HG03378 (cell line): ENCODE measurements around the gene NHEJ1.
A peak's percentile ranks its signal among the peaks of the same experiment; 100 is the strongest.

Experiments used
- ATAC-seq: cut with Tn5 transposase; IDR thresholded peaks from one replicate; pipeline ENCODE4 v1.9.1; 2021; ENCODE audit warnings: mild to moderate bottlenecking, moderate library complexity; ENCODE audit not compliant: unreplicated experiment

NHEJ1 gene

DNA sequence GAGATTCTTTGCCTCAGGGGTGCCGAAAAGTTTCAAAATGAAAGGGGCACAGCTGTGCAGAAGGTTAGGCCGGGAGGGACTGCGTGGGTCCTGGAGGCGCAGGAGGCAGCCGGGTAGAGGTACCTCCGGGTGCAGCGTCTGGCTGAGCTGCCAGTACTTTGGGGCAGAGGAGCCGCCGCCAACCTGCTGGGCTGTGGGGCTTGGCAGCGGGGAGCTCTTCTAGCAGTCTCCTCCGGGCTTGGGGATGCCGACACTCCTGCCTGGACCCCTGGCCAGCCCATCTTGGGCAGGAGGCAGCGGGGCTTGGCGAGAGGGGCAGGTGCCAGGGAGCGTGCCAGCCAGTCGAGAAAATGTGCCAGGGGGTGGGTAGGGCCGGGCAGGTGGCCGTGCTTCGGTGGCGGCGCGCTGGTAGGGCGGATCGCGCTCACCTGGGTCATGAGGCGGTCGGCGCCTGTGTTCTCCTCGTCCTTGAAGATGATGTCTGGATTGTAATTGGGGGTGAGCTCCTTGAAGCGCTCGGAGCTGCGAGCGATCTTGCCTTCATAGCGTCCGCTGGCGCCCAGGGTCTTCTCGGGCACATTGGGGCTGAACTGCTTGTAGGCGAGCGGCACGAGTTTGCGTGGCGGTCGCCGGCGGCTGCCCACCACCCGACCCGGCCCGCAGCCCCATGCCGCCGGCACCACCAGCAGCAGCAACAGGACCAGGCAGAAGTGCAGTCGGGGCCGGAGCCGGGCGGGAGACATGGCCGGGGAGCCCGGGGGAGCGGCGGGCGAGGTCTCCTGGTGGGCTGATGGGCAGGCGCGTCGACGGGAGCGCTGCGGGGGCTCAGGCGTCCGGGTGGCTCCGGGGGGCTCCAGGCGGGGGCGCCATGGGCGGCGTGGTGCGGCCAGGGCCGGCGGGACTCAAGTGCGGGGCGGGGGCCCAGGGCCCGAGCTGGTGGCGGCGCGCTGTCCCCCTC lies 100.6 kb downstream of the NHEJ1 start:
- no peak for ATAC-seq

DNA sequence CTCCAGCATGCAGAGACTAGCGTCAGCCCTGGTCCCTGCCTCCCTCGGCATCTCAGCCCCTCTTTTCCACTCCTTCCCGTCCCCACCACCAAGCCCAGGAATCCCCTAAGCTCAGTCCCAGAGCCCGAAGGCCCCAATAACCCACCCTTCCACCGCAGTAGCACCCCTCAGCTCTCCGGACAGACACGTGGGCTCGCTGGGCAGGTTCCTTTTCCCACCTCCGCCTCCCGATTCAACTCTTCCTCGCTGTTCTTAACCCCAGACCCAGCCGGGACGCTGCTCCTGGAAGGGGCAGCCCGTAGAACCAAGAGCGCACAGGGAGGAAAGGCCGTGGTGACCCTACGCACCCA lies 101.3 kb downstream of the NHEJ1 start:
- ATAC-seq = no peak

DNA sequence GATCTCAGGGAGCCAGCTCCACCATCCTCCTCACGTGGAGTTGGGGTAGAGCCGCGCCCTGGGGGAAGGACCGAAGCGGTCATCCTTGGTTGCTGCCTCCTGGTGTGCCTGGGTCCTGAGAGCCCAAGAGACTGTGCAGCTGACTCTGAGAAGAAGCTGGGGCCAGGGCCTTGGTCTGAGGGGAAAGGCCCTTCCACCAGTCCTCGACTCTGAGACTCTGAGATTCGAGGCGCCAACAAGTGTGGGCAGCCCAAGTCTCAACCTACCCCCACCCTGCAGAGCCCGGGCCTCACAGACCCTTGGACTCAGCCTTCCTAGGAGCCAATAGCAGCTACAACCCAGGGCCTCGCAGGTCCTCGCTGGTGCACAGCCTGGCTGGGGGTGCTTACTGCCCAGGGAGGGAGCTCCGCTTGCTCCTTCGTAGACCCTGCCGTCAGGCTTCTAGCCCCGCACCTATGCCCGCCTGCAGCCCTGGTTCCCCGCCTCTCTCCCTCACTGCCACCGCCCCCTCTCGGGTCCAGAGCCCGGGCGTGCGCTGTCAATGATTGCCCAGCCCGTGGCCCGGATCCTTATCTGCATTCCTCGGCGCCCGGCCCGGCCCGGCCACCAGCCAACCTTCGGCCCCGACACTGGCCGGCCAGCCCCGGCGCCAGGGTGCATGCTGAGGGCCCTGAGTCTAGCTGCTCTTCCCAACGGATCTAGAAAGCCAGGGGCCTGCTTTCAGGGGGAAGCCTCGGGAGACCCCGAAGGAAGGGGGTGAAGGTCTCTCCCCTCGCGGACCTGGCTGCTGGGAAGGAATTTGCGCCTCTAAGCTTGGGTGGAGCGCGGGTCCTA lies 101.9 kb downstream of the NHEJ1 start:
- no peak for ATAC-seq

DNA sequence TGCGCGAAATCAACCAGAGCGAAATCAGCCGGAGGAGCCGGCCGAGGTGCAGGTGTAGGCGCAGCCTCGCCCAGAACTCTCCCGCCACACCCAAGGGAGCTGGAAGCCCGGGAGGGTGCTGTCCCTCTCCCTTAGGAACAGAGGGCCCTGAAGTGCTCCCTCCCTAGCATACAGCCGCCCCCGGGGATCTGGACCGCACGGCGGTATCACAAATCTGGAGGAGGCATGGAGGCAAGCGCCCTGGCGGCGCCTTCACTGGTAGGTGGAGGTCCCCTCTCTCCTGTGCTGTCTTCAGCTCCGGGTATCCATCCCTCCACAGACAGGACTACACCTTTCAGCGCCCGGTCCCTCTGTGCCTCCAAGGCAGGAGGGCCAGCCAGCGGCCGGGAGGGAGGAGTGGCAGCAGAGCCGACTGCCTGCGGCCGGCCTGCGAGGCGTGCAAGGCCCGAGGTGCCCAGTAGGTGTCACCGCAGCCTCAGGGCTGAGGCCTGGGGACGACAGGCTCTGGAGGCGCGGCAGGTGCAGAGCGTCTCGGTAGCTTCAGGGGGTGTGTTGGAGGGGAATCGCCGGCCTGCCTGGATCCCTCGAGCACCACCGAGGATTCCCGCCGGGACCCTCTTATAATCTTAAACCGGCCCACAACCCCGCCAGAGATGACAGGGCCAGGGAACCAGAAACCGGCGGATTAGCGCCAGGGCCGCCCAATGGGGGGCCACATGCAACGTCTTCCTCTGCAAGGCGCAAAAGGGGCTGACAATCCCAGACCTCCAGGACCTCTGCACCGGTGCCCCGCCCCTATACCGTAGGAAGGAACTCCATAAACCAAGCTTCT lies 102.7 kb downstream of the NHEJ1 start:
- ATAC-seq = peak; percentile 63

DNA sequence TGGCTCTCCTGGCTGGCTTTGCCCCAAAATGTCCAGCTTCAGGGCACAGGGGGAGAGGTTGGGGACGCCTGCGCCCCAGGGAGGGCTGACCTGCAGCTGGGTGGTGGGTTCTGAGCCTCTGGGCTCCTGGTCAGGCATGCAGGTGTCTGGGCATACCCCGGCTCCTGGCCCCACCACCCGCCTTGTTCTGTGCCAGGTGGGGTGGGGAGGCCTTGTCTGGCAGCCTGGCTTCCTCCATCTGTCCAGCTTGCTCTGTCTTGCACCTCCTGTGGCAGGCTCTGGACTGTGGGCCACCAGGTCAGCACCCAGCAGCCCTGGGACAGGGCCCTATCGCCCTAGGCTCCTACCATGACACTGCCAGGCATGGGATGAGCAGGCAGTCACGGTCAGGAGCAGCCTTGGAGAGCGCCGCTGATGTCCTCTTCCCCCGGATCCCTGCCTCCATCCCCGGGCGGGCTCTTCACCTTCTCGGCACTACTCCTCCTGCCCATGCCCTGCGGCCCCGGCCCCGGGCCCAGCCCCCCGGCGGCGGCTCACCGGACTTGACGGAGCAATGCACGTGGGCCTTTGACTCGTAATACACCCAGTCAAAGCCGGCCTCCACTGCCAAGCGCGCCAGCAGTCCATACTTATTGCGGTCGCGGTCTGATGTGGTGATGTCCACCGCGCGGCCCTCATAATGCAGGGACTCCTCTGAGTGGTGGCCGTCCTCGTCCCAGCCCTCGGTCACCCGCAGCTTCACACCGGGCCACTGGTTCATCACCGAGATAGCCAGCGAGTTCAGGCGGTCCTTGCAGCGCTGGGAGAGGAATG lies 103.5 kb downstream of the NHEJ1 start:
- ATAC-seq = no peak

DNA sequence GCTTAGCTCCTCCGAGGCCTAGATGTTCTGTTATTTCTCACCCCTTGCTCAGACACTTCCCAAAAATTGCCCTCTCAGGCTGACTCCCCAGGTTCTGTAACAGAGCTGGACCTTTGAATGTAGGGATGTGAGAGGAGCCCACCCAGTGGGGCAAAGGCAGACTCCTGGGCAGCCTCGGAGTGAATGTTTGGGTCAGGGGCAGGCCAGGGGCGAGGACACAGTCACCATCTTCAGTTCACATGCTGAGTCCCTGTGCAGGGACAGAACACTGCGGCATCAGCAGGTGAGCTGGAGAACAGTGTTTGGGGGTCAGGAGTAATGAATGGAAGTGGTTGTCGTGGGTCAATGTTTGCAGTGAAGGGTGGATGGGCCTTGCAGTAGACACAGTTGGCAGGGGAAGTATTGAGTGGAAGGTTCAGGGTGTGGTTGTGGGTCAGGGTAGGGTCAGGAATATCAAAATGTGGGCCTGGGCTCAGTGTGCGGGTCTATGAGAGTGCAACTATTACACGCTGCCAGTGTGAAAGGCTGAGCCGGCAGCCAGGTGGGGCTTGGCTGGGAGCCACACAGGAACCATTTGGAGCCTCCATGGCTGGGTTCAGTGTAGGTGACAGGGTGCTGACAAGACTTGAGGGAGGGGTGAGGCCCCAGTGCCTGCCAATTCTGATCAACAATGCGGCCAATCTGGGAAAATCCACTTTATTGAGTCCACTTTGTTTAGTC lies 104.3 kb downstream of the NHEJ1 start:
- no peak for ATAC-seq

DNA sequence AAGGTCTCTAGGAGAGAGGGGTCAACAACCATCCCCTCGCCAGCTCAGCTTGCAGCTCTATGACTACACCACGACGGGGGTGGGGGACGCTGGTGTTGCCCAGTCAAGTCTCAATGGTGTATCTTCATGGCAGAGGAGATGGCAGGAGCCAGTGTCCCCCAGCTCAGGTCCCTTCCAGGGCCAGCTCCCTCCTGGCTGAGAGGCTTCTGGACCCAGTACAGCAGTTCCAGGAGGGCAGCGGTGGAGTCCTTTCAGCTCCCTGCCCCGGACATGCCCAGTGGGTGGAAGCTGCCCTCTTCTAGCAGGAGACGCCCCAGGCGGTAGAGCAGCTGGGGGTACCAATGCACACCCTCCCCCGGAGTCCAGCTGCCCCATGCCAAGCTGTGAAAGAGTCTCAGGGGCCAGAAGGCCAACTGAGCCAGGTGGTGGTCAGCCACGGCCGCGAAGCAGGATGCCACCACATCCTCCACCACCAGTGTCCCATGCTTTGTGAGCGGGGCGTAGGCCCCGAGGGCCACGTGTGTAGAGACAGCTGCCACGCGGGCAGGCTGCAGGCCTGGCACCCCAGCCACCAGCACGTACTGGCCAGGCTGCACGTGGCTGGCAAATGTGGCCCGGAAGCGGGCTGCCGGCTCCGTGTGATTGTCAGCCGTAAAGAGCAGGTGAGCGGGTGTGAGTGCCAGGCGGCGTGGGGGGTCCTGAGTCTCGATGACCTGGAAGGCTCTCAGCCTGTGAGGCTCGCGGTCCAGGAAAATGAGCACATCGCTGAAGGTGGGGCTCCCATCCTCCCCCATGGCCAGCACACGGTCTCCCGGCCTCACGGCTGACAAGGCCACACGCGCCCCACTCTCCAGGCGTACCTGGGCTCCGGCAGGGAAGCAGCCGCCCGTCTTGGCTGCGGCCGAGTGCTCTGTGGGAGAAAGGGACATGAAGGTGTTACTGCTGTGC lies 105.4 kb downstream of the NHEJ1 start:
- no peak for ATAC-seq

DNA sequence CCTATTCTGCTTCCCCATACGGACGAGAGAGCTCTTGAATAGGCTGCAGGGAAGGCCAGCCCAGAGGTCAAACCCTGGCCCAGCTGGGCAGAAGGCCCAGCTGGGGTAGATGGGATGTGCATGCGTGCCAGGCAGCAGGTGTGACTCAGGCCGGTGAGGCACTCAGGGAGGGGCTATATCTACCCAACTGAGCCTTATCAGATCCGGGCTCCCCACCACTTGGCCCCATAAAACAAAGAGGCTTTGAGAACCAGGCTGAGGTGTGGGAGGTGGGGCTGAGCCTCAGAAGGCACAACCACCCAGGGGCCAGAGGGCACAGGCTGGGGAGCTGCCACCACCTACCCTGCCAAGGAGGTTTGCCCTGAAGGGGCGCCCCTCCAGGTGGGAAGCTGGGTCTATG lies 111.3 kb downstream of the NHEJ1 start:
- ATAC-seq = no peak

DNA sequence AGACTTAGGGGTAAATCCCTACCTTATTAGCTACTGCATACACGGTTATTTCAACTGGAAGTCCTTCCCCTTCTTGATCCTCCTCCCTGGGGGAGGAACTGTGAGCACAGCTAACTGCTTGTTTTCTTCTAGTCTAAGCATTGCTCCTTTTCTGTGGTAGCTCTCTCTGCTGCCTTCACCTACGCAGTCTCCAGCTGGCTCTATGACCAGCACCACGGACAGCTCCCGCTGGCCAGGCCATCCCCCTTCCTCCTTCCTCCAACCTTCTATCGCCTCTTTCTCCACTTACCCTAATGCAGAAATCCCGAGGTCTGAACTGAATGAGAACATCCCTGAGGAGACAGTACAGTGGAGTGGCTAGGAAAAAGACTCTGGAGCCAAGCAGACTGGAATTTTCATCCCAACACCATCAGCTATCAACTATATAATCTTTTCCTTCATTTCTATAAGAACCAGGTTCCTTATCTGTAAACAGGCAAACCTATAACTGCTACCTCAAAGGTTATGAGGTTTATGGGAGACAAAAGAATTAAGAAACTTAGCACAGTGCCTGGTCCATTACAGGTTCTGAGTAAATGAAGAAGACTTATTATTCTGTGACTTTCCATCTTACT lies 114.6 kb downstream of the NHEJ1 start:
- no peak for ATAC-seq

DNA sequence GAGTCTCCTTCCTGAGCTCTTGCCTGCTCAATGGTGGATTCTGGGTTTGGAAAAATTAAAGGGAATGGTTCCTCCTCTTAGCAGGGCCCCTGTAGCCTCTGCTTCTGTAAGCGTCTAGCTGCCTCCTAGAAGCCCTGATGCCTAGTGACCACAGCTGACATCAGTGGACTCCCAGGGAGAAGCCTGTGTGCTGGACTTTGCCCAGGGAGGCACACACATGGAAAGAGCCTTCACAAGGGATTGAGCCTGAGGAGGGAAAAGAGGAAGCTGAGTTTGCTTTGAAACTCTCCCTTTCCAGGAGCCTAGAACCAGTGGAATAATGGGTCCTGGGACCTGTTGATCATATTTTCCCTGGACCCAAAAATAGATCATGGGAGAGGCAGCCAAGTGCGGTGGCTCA lies 117.9 kb downstream of the NHEJ1 start:
- ATAC-seq = no peak

DNA sequence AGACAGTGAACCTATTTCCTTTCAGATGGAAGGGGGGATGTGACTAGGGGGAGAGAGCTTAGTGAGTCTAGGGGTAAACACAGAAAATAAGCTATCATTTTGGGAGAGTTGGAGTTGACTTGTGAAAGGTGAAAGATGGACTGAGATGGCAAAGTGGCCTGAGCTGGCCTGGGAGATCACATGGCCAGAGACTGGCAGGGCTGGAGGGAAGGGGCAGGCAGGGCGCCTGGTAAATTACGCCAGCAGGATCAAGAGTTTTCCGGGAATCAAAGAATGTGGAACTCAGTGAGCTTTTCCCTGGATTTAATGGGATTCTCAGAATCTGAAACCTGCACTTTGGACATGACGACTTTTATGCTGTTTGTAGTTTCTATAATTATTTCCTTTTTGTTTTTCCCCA lies 118.5 kb downstream of the NHEJ1 start:
- ATAC-seq = no peak

DNA sequence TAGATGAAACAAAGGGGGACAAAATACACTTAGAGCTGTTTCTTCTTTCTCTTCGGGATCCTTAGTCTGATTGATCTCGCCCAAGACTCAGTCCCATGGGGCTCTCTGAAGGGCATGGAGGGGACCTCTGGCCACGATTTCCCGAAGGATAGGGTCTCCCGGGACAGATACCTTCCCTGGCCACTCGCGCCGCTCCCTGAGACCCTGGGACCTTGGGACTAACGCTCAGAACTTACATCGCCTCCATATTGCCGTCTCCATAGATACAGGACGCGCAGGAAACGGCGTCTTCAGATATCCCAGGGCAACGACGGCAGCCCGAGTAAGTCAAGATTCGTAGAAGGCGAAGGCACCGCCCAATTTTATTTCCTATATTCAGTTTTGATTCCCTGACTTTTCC lies 119.4 kb downstream of the NHEJ1 start, which contains the start of gene CFAP65:
CFAP65 (minus strand) TSS at position 265 of the 400 bp plus-strand sequence. CDS start 2,468 bp downstream, outside the sequence.
- ATAC-seq = no peak

DNA sequence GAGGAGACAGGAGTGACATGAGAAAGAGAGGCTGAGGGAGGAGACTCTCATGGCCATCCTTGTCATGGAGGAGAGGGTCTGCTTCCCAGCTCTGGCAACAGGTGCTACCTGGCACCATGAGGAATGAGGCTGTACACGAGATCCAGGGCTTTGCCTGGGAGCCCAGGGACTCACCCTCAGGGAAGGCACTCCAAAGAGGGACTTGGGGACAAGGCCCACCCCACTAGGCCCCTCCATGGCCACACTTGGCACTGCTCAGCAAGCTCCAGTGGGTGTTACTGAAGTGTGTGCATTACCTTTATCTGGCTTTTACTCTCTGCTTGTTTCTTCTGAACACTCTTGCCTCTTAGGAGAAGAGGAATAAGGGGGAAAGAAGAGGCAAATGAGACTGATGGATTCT lies 122.0 kb downstream of the NHEJ1 start:
- no peak for ATAC-seq

DNA sequence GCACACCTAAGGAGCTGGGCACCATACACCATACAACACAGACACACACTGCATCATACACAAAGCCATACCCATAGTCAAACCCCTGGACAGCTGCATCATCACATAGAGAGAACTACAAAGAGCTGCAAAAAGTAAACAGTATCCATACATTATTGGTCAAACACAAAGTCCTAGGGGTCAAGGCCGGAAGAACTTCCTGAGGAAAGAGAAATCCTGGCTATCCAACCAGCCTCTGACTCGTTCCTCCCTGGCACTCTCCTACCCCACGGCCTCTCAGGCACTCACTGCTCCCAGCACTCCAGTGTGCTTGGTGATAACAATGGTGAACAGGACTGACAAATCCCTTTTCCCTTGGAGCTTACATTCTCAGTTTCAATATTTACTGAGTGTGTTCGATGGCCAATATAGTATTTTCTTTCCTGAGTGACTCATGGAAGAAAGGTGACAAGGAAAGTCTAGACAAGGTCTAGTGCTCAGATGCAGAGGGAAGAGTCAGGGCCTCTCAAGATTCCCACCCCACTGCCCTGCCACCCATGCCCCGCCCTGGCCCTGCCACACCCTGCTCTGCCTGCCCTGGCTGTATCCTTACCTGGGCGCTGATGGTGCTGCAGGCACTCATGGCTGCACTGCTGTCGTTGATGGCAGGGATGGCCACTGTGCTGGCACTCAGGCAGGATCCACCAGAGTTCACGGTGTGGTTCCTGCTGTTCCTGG lies 122.7 kb downstream of the NHEJ1 start:
- no peak for ATAC-seq

DNA sequence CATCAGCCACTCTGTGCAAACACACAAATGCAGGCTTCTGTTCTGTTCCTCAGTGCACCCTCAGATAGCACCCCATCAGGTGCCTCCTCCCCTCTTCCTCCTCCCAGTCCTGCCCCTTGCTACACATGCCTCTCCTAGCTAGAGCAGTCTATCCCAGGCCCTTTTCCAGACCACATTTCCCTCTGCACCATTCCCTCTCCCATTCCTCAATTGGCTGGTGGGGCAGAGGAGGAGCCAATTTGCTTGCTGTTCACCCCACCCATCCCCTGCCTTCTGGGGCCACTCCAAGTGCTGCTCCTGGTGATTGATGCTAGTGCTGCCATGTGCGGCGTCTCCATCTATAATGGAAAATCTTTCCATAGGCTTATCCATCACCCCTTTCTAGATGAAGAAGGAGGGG lies 124.7 kb downstream of the NHEJ1 start:
- ATAC-seq = no peak

DNA sequence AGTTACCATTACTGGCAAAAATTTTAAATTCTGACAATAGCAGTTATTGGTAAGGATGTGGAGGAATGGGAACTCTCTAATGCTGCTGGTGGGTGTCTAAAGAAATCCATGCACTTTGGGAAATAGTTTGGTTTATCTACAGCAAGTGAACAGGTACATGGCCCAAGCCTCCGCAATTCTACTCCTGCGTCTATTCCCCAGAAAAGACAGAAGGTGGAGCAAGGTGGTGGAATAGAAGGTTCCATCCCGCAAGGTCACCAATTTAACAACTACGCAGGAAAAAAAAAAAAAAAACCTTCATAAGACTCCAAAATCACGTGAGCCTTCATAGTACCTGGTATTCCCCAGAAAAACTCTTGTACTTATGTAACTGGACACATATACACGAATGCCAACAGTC lies 125.8 kb downstream of the NHEJ1 start:
- no peak for ATAC-seq

DNA sequence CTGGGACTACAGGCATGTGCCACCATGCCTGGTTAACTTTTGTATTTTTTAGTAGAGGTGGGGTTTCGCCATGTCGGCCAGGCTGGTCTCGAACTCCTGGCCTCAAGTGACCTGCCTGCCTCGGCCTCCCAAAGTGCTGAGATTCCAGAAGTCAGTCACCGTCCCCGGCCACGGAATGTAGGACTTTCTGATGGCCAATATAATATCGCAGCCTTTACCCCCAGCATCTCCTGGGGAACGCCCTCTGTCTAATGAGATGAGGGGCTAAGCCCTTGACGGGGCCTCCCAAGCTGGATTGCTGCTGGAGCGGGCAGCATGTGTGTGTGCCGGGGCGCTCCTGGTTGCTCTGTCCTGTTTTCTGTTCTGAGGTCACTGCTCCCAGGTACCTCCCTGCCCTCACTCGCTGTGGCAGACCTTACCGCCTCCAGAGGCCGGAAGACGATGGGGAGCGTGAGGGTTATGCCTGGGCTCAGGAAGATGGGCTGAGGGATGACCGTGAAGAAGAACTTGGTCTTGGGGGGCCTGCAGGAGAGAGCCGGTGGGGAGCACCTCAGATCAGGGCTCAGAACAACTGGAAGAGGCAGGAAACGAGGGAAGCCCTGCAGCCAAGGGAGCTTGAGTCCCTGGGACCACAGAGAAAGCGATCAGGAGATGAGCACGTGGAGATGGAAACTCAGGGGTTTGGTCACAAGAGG lies 128.4 kb downstream of the NHEJ1 start:
- ATAC-seq = no peak
